Thoracic aorta (tissue), 2 donors: ENCODE data around the gene ACIN1. TPM values are rescaled to one million over a fixed set of nuclear protein-coding genes. Genes with fewer than 3 reads are reported as not detected.
A peak's percentile ranks its signal among the peaks of the same experiment; 100 is the strongest.

Experiments used
- ATAC-seq: fragments of 150-250 bp; one replicate; pipeline ENCODE4 v1.8.0; 2017; ENCODE audit warnings: low read depth; ENCODE audit not compliant: insufficient number of reproducible peaks, low FRiP score
- DNase-seq: peaks from one replicate; pipeline ENCODE4 v3.0.0-alpha.2; 2020; ENCODE audit warnings: low spot score
- H3K27ac ChIP-seq, 2 donors: fragments of 200-600 bp; sonication (generic); 1 replicate in 1 of 2; 2 replicates in 1 of 2; pipeline ENCODE4 v1.5.1; 2016; ENCODE audit warnings: mild to moderate bottlenecking in 2 of 2, moderate library complexity in 2 of 2
- H3K27me3 ChIP-seq: fragments of 200-600 bp; sonication (generic); replicated peaks from 2 replicates; pipeline ENCODE4 v1.6.0; 2016; ENCODE audit warnings: mild to moderate bottlenecking; ENCODE audit not compliant: insufficient read depth
- H3K36me3 ChIP-seq: fragments of 200-600 bp; sonication (generic); one replicate; pipeline ENCODE4 v1.5.1; 2016
- H3K4me1 ChIP-seq, 2 donors: fragments of 200-600 bp; sonication (generic); 1 replicate in 1 of 2; 2 replicates in 1 of 2; pipeline versions ENCODE4 v1.5.1 to v1.6.0; 2016; ENCODE audit warnings: low read depth in 2 of 2, mild to moderate bottlenecking in 1 of 2; ENCODE audit not compliant: control insufficient read depth in 1 of 2
- H3K4me3 ChIP-seq: fragments of 200-600 bp; sonication (generic); 2 replicates; pipeline ENCODE4 v1.5.1; 2016; ENCODE audit warnings: mild to moderate bottlenecking
- H3K9me3 ChIP-seq: fragments of 200-600 bp; sonication (generic); 2 replicates; pipeline ENCODE4 v1.5.1; 2016
- CTCF ChIP-seq: fragments of 200-600 bp; sonication (generic); IDR thresholded peaks from one replicate; pipeline ENCODE4 v1.5.1; 2019; ENCODE audit warnings: antibody characterized with exemption
- total RNA-seq, 2 donors: library from RNA; depleted of rRNA; stranded (reverse); fragments of >200 nt; gene quantifications; one replicate each; pipeline versions ENCODE4 v1.1.0 to v1.2.3, GENCODE V29; 2016

Gene ACIN1
- total RNA-seq, 2 donors from 2014 or later: 117 to 154 TPM

DNA sequence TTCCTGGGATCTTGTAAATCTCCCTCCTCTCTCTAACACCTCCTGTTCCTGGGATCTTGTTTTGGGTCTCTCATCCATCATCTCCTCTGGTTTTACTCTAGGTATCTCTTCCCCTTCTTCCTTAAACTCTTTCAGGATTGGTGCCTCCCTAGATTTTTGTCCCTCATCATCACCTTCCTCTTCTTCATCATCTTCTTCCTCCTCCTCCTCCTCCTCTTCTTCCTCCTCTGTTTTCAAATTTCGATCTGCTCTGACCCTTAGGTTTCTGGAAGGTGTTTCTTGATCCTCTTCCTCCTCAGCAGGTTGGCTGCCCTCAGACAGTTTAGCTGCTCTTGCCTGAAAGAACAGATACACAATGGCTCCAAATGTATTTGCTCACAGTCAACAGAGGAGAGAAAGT lies 14.5 kb downstream of the ACIN1 start:
- Histone ChIP-seq H3K27ac (no peak overlapping the region), H3K36me3 (peaks cover 68% of the 10 kb centered on the region)

GRCh38 chr14:23079716-23080115 lies 15.2 kb downstream of the ACIN1 start:
- peak overlapping the region; percentile 2 to 46 for H3K27ac ChIP-seq
- no peak for ATAC-seq
- peaks cover 68% of the 10 kb centered on the region for H3K36me3 ChIP-seq
- TF ChIP-seq CTCF: no peak
- no peak overlapping the region for H3K4me3 ChIP-seq
- H3K9me3 ChIP-seq: no peaks in the 10 kb centered on the region
- peaks cover 7 to 21% of the 10 kb centered on the region in 2 donors for H3K4me1 ChIP-seq
- no peaks in the 10 kb centered on the region for H3K27me3 ChIP-seq
- no peak for DNase-seq

More for the DNA sequence above, 14.5 kb downstream of the ACIN1 start:
- Histone ChIP-seq H3K4me1 (peaks cover 7 to 21% of the 10 kb centered on the region in 2 donors), H3K4me3 (no peak overlapping the region), H3K27me3 (no peaks in the 10 kb centered on the region), H3K9me3 (no peaks in the 10 kb centered on the region)
- no peak for TF ChIP-seq CTCF
- DNase-seq: no peak
- no peak for ATAC-seq

DNA sequence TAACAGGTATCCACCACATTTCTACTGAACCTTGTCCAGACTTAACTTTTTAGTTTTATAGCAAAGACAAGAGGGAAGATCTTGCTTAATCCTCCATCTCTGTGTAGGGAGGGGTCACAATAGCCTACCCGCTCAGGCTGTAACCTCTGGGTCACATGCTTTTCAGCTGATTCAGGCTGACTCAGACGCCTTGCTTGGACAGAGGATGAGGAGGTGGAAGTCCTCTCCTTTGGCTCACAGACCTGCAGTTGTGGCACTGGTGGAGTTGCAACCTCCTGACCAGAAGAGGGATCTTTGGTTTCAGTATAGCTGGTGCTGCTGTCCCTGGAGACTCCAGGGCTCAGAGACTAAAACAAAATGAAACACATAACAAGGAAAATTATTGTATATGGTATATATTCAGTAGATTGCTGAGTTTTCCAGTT lies 16.2 kb downstream of the ACIN1 start:
- ATAC-seq (peak; percentile 90), DNase-seq (peak; percentile 47)
- Histone ChIP-seq H3K27ac (peak overlapping the region; percentile 9 to 46), H3K4me1 (peaks cover 7 to 21% of the 10 kb centered on the region in 2 donors), H3K4me3 (no peak overlapping the region), H3K27me3 (no peaks in the 10 kb centered on the region), H3K36me3 (peaks cover 67% of the 10 kb centered on the region), H3K9me3 (no peaks in the 10 kb centered on the region)
- no peak for TF ChIP-seq CTCF

DNA sequence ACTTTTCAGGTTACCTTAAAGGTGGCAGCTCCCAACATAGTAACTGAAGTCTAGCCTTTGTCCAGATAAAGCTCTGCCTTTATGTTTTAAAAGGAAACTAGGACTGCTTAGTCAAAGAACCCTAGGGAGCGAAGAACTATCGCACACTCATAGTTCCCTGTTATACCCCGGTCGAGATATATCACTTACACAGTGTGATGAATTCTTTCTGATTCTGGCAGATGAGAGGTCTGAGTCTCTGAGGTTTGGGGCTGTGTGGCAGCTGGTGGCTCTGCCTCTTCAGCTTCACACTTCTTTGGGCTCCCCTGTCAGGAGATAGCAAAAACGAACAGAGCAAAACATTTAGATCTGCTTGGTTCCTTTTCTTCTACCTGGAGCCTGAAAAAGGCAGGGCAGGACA lies 17.0 kb downstream of the ACIN1 start:
- DNase-seq (no peak), ATAC-seq (no peak)
- peak overlapping the region in 1 of 2 donors; percentile 46 for H3K27ac ChIP-seq
- TF ChIP-seq CTCF: no peak
- H3K4me3 ChIP-seq: no peak overlapping the region
- peaks cover 66% of the 10 kb centered on the region for H3K36me3 ChIP-seq
- H3K9me3 ChIP-seq: no peaks in the 10 kb centered on the region
- H3K27me3 ChIP-seq: no peaks in the 10 kb centered on the region
- peaks cover 7 to 21% of the 10 kb centered on the region in 2 donors for H3K4me1 ChIP-seq

GRCh38 chr14:23076785-23077408 lies 18.0 kb downstream of the ACIN1 start:
- H3K27me3 ChIP-seq: no peaks in the 10 kb centered on the region
- no peak for ATAC-seq
- peaks cover 11 to 28% of the 10 kb centered on the region in 2 donors for H3K4me1 ChIP-seq
- no peak overlapping the region for H3K4me3 ChIP-seq
- H3K9me3 ChIP-seq: no peaks in the 10 kb centered on the region
- peak; percentile 56 for TF ChIP-seq CTCF
- H3K27ac ChIP-seq: peak overlapping the region in 1 of 2 donors; percentile 13
- no peak for DNase-seq
- peaks cover 71% of the 10 kb centered on the region for H3K36me3 ChIP-seq
